Motor neuron (in vitro differentiated cells): ENCODE results near the gene RESP18. TPM values are rescaled to one million over a fixed set of nuclear protein-coding genes. Genes with fewer than 3 reads are reported as not detected.

Experiments
- ATAC-seq, 8 experiments: fragments of 200-7000 bp; cut with Tn5 transposase; replicated peaks in 6 of 8; 2 replicates each; pipeline ENCODE4 v1.8.0; 2021; ENCODE audit warnings: mild to moderate bottlenecking in 8 of 8, moderate library complexity in 8 of 8
- H3K27ac ChIP-seq, 2 donors: fragments of 250-450 bp; sonication (Bioruptor Pico); 2 replicates each; pipeline ENCODE4 v1.9.0; 2021; ENCODE audit warnings: antibody characterized with exemption in 2 of 2, mild to moderate bottlenecking in 2 of 2, moderate library complexity in 1 of 2
- H3K4me1 ChIP-seq, 2 donors: fragments of 250-450 bp; sonication (Bioruptor Pico); replicated peaks in 1 of 2; 2 replicates each; pipeline ENCODE4 v1.6.1; 2021; ENCODE audit warnings: antibody characterized with exemption in 2 of 2, mild to moderate bottlenecking in 2 of 2, moderate library complexity in 1 of 2
- H3K4me3 ChIP-seq, 5 donors: fragments of 250-450 bp; sonication (Bioruptor Pico); 2 replicates each; pipeline ENCODE4 v1.9.0; 2021; ENCODE audit warnings: antibody characterized with exemption in 5 of 5, mild to moderate bottlenecking in 5 of 5, moderate library complexity in 4 of 5
- WGBS, 10 experiments: fragments of 450-650 bp; shearing (Covaris generic); methylation state at CpG; one replicate each; pipeline ENCODE4 v1.0.0; 2022; 5-methylcytosine and 5-hydroxymethylcytosine counted together
- in situ Hi-C, 9 experiments: fragments of 400-800 bp; cut with MboI; loops; one replicate each; pipeline ENCODE4 v1.15.0; 2021; ENCODE audit warnings: low sequenced_read_pairs in 9 of 9, low pct_unique_long_range_greater_than_20kb in 2 of 9; ENCODE audit not compliant: unreplicated experiment in 9 of 9
- total RNA-seq, 8 experiments: library from RNA; unstranded; fragments of 300-600 nt; gene quantifications; 2 replicates each; pipeline versions ENCODE4 v1.2.3 to v1.2.4, GENCODE V29; 2022

RESP18 gene
- 1 to 10 TPM in 1 of 8 experiments, not detected in 7; 1.1 TPM for total RNA-seq

DNA sequence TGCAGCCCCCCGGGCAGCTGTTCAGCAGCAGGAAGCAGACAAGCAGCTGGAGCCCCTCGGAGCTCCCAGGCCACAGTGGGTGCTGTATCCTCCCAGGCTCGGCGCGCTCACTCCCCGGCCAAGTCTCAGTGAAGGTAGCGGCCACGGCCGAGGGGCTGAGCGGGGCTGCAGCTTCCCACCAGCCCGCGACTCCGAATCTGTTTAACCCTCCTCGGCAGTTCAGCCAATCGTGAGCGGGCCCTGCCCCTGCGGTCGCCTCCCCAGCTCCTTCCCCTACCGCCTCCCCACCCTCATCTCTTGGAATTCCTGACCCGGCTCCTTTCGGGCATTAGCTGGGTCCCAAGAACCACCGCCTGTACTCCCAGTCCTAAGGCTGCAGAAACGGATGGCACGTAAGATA lies at the start of gene RESP18:
TSS of gene RESP18 (minus strand) at position 203 of the 400 bp plus-strand sequence.
- Histone ChIP-seq H3K27ac (no peak within 1 kb of the TSS), H3K4me3 (peak within 1 kb of the TSS in 2 of 5 donors; percentile 10 to 18), H3K4me1 (peaks cover 0 to 4% of the 10 kb centered on the region in 2 donors)
- in situ Hi-C loops = no loop called here
- 0 to 17% (median 5%) methylated on average over 1 to 2 of the region's 24 CpGs; no CpG with 5 or more reads in 6 of the 10 experiments for WGBS, 10 experiments
- ATAC-seq = peak in 5 of 8 experiments; percentile 16 to 34 (median 31)

DNA sequence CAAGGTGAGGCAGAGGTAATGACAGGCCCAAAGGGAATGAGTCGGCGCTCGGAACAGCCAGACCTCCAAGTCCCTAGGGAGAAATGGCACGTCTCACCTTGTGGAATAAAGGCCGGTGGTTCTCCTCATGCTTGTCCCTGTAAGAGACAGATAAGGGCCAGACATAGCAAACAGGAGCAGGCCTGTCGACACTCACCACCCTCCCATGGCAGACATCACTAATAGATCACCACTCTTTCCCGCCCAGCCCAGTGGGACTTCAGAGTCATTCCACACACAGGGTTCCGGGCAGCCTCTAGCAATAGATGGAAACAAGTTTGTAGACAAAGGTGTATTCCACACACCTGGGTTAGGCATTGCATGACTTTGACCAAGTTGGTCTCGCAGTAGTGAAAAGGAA lies 48.9 kb upstream of the RESP18 start:
- ATAC-seq = no peak
- H3K27ac ChIP-seq = no peak overlapping the region
- in situ Hi-C loops = no loop called here
- WGBS, 10 experiments = 77 to 100% (median 93%) methylated on average over 2 to 7 of the region's 9 CpGs; no CpG with 5 or more reads in 5 of the 10 experiments
- H3K4me3 ChIP-seq = no peak overlapping the region
- peaks cover 3 to 4% of the 10 kb centered on the region in 2 donors for H3K4me1 ChIP-seq

DNA sequence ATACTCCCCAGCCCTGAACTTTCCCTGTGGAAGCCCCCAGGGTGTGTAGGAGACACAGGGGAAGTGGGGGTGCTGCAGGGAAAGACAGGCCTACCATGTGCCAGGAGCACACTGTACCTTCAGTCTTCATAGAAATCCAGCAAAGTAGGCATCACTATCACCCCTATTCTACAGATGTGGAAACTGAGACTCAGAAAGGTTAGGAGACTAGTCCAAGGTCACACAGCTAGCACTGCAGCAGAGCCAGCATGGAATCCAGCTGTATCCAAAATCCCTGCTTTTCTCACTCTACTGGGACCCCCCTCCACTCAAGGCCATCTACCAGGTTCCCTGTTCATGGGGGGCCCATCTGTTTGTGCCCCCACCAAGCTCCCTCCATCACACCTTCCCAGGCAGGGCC lies 48.4 kb upstream of the RESP18 start:
- H3K4me1 ChIP-seq = no peaks in the 10 kb centered on the region
- no peak for ATAC-seq
- H3K27ac ChIP-seq = no peak overlapping the region
- in situ Hi-C loops = no loop called here
- no peak overlapping the region for H3K4me3 ChIP-seq

DNA sequence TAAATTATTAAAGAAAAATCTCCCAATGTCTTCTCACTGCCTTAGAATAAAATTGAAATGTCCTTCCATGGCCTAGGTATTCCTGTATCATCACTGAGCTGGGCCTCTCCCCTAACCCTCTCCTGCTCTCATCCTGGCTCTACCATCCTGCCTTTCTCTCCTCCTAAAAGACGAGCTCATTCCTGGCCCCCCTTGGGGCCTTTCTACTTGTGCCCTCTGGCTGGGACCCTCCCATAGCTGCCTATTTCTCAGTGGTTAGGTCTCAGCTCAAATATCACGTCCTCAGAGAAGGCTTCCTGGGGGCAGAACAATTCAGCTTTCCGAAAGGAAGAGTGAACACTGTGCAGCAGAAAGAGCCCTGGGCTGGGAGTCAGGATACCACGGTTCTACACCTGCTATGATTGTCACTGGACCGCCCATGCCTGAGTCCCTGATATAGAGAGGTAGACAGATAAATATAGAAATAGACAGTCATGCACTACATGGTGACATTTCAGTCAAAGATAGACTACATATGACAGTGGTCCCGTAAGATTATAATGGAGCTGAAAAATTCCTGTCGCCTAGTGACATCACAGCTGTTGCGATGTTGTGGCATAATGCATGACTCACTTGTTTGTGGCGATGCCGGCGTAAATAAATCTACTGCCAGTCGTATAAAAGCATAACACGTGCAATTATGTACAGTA lies 45.8 kb upstream of the RESP18 start:
- Histone ChIP-seq H3K4me1 (no peaks in the 10 kb centered on the region), H3K27ac (no peak overlapping the region), H3K4me3 (no peak overlapping the region)
- in situ Hi-C loops = no loop called here
- WGBS, 10 experiments = 25 to 100% (median 88%) methylated on average over 1 to 13 of the region's 13 CpGs
- peak in 3 of 8 experiments; percentile 20 to 81 (median 71) for ATAC-seq

DNA sequence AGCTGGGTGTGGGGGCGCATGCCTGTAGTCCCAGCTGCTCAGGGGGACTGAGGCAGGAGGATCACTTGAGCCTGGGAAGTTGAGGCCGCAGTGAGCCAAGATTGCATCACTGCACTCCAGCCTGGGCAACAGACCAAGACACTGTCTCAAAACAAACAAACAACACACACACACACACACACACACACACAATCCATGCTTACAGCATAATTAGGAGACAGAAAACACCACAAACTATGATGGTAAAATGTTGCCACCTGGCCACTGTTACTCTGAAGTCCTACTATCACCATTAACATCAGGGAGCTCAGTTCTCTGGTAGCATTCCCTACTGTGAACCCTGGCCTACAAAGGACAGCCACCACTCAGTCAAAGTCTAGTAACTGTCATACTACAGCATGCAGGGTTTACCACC lies 36.9 kb upstream of the RESP18 start:
- peak in 5 of 8 experiments; percentile 43 to 74 (median 60) for ATAC-seq
- peaks cover 0 to 2% of the 10 kb centered on the region in 2 donors for H3K4me1 ChIP-seq
- no peak overlapping the region for H3K4me3 ChIP-seq
- H3K27ac ChIP-seq = no peak overlapping the region
- WGBS, 10 experiments = 0 to 40% (median 17%) methylated on average over 1 to 2 of the region's 2 CpGs; no CpG with 5 or more reads in 7 of the 10 experiments
- in situ Hi-C loops = no loop called here

DNA sequence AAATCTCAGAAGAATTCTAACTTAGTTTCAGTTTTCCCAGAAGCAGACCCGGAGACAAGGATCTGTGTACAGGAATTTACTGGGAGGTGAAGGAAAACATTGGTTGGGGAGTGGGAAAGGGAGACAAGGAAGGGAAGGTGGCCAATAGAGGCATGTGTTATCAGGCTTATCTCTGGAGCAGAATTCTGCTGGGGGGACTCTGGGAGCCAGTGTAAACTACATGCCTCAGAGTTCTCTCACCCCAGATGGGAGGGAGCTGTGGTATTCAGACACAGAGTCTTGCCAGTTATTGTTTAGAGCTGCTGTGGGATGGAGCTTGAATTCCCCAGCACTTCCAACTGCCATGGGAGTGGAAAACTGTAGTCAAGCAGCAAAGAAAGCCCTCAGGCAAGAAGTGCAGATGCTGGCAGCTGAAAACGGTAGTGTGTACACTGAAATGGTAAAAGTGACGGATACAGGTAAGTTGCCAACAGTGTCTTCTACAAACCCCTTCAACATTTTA lies 36.2 kb upstream of the RESP18 start:
- Histone ChIP-seq H3K4me1 (peaks cover 0 to 2% of the 10 kb centered on the region in 2 donors), H3K4me3 (no peak overlapping the region), H3K27ac (no peak overlapping the region)
- in situ Hi-C loops = no loop called here
- ATAC-seq = peak in 7 of 8 experiments; percentile 33 to 94 (median 80)
- WGBS, 10 experiments = 20 to 100% (median 53%) methylated on average over 1 to 3 of the region's 3 CpGs; no CpG with 5 or more reads in 3 of the 10 experiments

DNA sequence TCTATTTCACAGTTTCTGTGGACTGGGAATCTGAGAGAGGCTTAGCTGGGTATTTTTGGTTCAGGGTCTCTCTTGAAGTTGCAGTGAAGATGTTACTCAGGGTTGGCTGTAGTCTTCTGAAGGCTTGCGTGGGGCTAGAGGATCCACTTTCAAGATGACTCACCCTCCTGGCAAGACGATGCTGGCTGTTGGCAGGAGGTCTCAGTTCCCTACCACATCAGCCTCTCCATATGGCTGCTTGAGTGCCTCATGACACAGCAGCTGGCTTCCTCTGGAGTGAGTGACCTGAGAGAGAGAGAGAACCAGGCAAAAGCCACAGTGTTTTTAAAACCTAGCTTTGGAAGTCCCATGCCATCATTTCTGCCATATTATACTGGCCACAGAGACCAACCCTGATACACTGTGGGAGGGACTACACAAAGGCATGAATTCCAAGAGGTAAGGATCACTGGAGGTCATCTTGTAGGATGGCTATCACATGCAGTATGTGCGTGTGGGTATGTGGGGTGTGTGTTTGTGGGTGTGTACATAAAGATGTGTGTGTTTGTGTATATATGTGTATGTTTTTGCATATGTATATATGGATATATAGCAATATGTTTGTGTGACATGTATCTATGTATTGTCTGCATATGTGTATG lies 30.1 kb upstream of the RESP18 start:
- in situ Hi-C loops = no loop called here
- peak in 7 of 8 experiments; percentile 13 to 95 (median 38) for ATAC-seq
- Histone ChIP-seq H3K4me1 (no peaks in the 10 kb centered on the region), H3K4me3 (no peak overlapping the region), H3K27ac (no peak overlapping the region)
- WGBS, 10 experiments = 33 to 43% (median 40%) methylated on average over 1 to 3 of the region's 3 CpGs; no CpG with 5 or more reads in 6 of the 10 experiments

DNA sequence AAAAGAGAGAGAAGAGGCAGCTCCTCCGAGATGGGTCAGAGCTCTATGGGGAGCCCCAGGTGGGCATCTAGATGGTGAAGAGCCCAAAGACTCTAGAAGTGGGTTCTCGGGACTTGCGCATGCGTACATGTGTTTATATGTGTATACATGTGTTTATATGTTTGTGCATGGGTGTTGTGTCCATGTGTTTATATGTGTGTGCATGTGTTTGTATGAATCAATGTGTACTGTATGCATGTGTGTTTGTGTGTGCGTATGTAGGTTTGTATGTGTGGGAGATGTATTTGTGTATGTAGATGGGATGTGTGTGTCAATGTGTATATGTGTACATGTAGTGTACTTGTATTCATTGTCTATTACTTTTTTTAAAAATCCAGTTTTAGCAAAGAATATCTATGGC lies 29.5 kb upstream of the RESP18 start:
- Histone ChIP-seq H3K27ac (no peak overlapping the region), H3K4me3 (no peak overlapping the region), H3K4me1 (no peaks in the 10 kb centered on the region)
- 100% methylated on average over 4 of the region's 5 CpGs; no CpG with 5 or more reads in 9 of the 10 experiments for WGBS, 10 experiments
- in situ Hi-C loops = no loop called here
- ATAC-seq = no peak

DNA sequence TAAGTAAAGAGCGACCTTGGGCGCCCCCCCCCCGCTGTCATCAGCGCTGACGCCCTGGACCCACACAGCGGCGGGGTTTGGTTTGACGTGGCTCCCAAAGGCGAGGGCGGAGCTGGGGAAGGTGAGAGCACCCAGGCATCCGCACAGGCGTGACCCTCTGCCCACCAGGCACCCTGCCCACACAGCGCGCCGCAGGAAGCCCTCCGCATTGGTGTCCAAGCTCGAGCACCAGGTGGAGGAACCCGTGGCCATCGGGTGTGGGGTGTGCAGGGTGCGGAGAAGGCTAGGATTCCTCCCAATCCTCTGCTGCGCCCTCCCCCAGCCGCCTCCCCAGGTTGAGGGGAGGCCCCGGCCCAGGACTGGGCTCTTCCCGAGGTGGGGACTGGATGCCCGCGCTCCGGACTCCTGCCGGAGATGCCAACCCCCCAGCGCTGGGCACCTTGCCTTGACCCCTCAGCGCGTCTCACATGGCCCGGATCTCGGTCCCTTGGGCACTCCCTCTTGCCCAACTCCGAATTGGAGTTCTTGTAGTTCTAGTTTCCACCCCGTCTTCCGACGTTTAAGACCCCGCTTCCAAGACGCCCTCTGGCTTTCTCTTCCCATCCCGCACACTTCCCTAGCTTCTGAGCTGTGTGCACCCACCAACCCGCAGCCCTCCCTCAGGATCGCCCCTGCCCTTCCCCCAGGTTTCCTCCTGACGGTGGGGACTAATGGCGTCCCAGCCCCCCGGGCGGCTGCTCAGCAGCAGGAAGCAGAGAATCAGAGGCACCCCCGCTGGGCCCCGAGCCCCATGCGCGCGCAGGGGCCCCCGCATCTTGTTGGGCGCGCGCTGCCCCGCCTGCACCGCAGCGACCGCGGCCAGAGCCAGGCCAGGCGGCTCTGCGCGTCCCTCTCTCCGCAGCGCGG lies 25.9 kb upstream of the RESP18 start:
- 0 to 60% (median 11%) methylated on average over 2 to 17 of the region's 66 CpGs; no CpG with 5 or more reads in 5 of the 10 experiments for WGBS, 10 experiments
- in situ Hi-C loops = no loop called here
- H3K4me3 ChIP-seq = peak overlapping the region in 3 of 5 donors; percentile 10 to 23 (median 11)
- H3K27ac ChIP-seq = no peak overlapping the region
- H3K4me1 ChIP-seq = no peaks in the 10 kb centered on the region
- peak; percentile 16 to 78 (median 72) for ATAC-seq

DNA sequence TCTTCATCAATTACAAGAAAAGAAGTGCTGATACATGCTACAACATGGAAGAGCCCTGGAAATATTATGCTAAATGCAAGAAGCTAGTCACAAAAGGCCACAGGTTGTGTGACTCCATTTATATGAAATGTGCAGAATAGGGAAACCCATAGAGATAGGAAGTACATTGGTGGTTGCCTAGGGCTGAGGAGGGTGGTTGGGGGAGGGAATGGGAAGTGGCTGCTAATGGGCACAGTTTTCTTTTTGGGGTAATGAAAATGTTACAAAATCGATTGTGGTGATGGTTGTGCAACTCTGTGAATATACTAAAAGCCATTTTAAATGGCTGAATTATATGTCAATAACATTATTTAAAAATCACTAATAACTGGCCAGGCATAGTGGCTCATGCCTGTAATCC lies 24.3 kb upstream of the RESP18 start:
- in situ Hi-C loops = no loop called here
- Histone ChIP-seq H3K4me1 (no peaks in the 10 kb centered on the region), H3K4me3 (no peak overlapping the region), H3K27ac (no peak overlapping the region)
- 0 to 29% (median 25%) methylated on average over 1 of the region's 1 CpG; no CpG with 5 or more reads in 7 of the 10 experiments for WGBS, 10 experiments
- ATAC-seq = no peak

DNA sequence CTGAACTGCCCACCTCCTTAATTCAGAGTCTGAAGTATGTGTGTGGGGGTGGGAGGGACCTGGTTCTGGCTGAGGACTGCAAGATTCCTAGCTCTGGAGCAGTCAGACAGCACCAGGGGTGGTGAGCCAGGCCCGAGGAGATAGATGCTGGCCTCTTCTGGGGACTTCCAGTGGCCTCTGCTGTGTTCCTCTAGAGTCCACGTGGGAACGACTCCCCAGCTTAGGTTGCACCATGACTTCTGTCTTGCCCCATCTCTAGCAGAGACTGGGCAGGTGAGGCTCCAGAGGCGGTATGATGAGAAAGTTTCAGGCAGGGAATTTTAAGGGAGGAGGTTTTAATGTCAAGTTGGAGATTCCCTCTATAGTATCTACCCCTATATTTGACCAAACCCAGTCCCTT lies 22.0 kb upstream of the RESP18 start:
- H3K27ac ChIP-seq = no peak overlapping the region
- ATAC-seq = no peak
- whole genome bisulfite sequencing, 10 experiments = 20 to 60% (median 50%) methylated on average over 1 to 2 of the region's 4 CpGs; no CpG with 5 or more reads in 6 of the 10 experiments
- in situ Hi-C loops = no loop called here
- peaks cover 10 to 18% of the 10 kb centered on the region in 2 donors for H3K4me1 ChIP-seq
- no peak overlapping the region for H3K4me3 ChIP-seq

DNA sequence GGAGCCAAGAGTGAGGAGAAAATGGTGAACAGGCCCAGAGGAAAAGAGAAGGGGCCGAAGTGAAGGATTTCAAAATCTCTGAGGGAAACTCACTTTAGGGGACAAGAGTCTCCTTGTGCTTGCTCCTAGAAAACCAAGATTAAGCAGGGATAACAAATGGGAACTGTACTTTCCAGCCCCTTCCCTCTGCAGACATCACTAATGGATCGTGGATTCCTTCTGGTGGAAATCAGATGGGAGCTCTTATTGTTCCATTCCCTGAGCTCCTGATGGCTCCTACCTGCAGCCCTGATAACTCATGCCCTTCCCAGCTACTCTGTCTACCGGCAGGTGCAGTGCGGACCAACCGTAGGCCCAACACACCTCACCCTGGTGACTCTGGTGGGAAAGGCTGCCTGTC lies 20.6 kb upstream of the RESP18 start:
- no peak overlapping the region for H3K27ac ChIP-seq
- H3K4me3 ChIP-seq = no peak overlapping the region
- in situ Hi-C loops = no loop called here
- WGBS, 10 experiments = 0 to 100% (median 62%) methylated on average over 1 to 4 of the region's 5 CpGs; no CpG with 5 or more reads in 3 of the 10 experiments
- peaks cover 10 to 18% of the 10 kb centered on the region in 2 donors for H3K4me1 ChIP-seq
- ATAC-seq = no peak
